IMR-90 (cell line): ENCODE measurements around the gene TMEM38A. TPM values are rescaled to one million over a fixed set of nuclear protein-coding genes. Genes with fewer than 3 reads are reported as not detected.
"Not testable (repeated sequence)": the region's sequence is repeated elsewhere in the genome, so short reads cannot be mapped to it uniquely, and the experiment has no call there.

Experiments
- ATAC-seq: fragments of 200-7000 bp; cut with Tn5 transposase; 2 replicates; pipeline ENCODE4 v1.9.1; 2020; ENCODE audit warnings: low read depth, mild to moderate bottlenecking, moderate library complexity
- BruUV-seq: library from RNA; stranded (reverse); fragments of 400-500 nt; replicated peaks from 2 replicates; lab custom pipeline; 2021; lab: Mats Ljungman, UMichigan
- CTCF ChIA-PET: fragments of 300-600 bp; formaldehyde crosslinking; extraction: SDS; loops from one replicate; lab custom pipeline; 2021; ENCODE audit warnings: antibody characterized with exemption; lab: Yijun Ruan, JAX
- POLR2A ChIA-PET: fragments of 300-600 bp; sonication (Branson Sonifier 250); formaldehyde crosslinking; loops from one replicate; lab custom pipeline; 2022; ENCODE audit warnings: antibody characterized with exemption; ENCODE audit not compliant: unreplicated experiment; lab: Charles Lee
- DNase-seq: peaks from one replicate; pipeline ENCODE4 v3.0.0; 2013
- H2AFZ ChIP-seq: replicated peaks from 2 replicates; pipeline ENCODE3; 2013; ENCODE audit warnings: low read length, mild to moderate bottlenecking; ENCODE audit not compliant: poor library complexity
- H2AK5ac ChIP-seq: 2 replicates; pipeline ENCODE4 v1.6.1; 2013; ENCODE audit warnings: low read depth, low read length, inconsistent platforms
- H2AK9ac ChIP-seq: replicated peaks from 2 replicates; pipeline ENCODE3; 2013; ENCODE audit warnings: mild to moderate bottlenecking, low read depth, low read length, moderate library complexity; ENCODE audit not compliant: poor library complexity
- H2BK120ac ChIP-seq: 2 replicates; pipeline ENCODE4 v1.6.1; 2013; ENCODE audit warnings: low read depth, low read length, inconsistent platforms
- H2BK15ac ChIP-seq: 3 replicates; pipeline ENCODE4 v1.6.1; 2013; ENCODE audit warnings: low read depth, low read length, inconsistent platforms
- H2BK20ac ChIP-seq: 2 replicates; pipeline ENCODE4 v1.6.1; 2013; ENCODE audit warnings: low read depth, mild to moderate bottlenecking, inconsistent platforms, low read length, moderate library complexity
- H2BK5ac ChIP-seq: 2 replicates; pipeline ENCODE4 v1.6.1; 2013; ENCODE audit warnings: mild to moderate bottlenecking, low read depth, low read length, inconsistent platforms; ENCODE audit not compliant: poor library complexity, severe bottlenecking
- H3K14ac ChIP-seq: replicated peaks from 2 replicates; pipeline ENCODE4 v1.6.1; 2013; ENCODE audit warnings: low read depth, low read length, inconsistent platforms
- H3K18ac ChIP-seq: 2 replicates; pipeline ENCODE4 v1.6.1; 2013; ENCODE audit warnings: low read depth, low read length, control low read depth
- H3K23ac ChIP-seq: 2 replicates; pipeline ENCODE4 v1.6.1; 2013; ENCODE audit warnings: low read depth, low read length, inconsistent platforms
- H3K27ac ChIP-seq: 2 replicates; pipeline ENCODE4 v1.5.1; 2013; ENCODE audit warnings: mild to moderate bottlenecking, control low read depth, low read length; ENCODE audit not compliant: insufficient read depth
- H3K27me3 ChIP-seq: 2 replicates; pipeline ENCODE4 v1.6.1; 2013; ENCODE audit warnings: low read length; ENCODE audit not compliant: control insufficient read depth, insufficient read depth
- H3K36me3 ChIP-seq: 2 replicates; pipeline ENCODE4 v1.6.1; 2013; ENCODE audit warnings: low read length, mixed read lengths; ENCODE audit not compliant: control insufficient read depth, insufficient read depth
- H3K4ac ChIP-seq: 2 replicates; pipeline ENCODE4 v1.6.1; 2013; ENCODE audit warnings: low read depth, low read length, inconsistent platforms
- H3K4me1 ChIP-seq: 2 replicates; pipeline ENCODE4 v1.6.1; 2013; ENCODE audit warnings: low read length, mixed read lengths; ENCODE audit not compliant: control insufficient read depth, insufficient read depth
- H3K4me2 ChIP-seq: 2 replicates; pipeline ENCODE4 v1.6.1; 2013; ENCODE audit warnings: low read depth, mild to moderate bottlenecking, control low read depth, low read length, moderate library complexity
- H3K4me3 ChIP-seq: 2 replicates; pipeline ENCODE4 v1.5.1; 2013; ENCODE audit warnings: low read depth, mild to moderate bottlenecking, control low read depth, low read length, moderate library complexity; ENCODE audit not compliant: insufficient read depth
- H3K56ac ChIP-seq: 2 replicates; pipeline ENCODE4 v1.6.1; 2013; ENCODE audit warnings: low read length, inconsistent platforms; ENCODE audit not compliant: insufficient read depth; ENCODE audit errors: extremely low read depth
- H3K79me1 ChIP-seq, 2 experiments: 2 replicates each; pipeline ENCODE4 v1.6.1; 2013; ENCODE audit warnings: low read length in 2 of 2, inconsistent platforms in 1 of 2, low read depth in 1 of 2
- H3K9ac ChIP-seq: 2 replicates; pipeline ENCODE4 v1.6.1; 2013; ENCODE audit warnings: low read depth, low read length, control low read depth
- H3K9me1 ChIP-seq: 2 replicates; pipeline ENCODE4 v1.6.1; 2013; ENCODE audit warnings: low read length, inconsistent platforms; ENCODE audit not compliant: insufficient read depth
- H3K9me3 ChIP-seq: 2 replicates; pipeline ENCODE4 v1.6.1; 2013; ENCODE audit warnings: low read length; ENCODE audit not compliant: control insufficient read depth, insufficient read depth
- H4K20me1 ChIP-seq: 2 replicates; pipeline ENCODE4 v1.6.1; 2013; ENCODE audit warnings: low read length, inconsistent platforms; ENCODE audit not compliant: insufficient read depth
- H4K5ac ChIP-seq: 2 replicates; pipeline ENCODE4 v1.6.1; 2013; ENCODE audit warnings: mild to moderate bottlenecking, low read depth, low read length, control low read depth
- H4K8ac ChIP-seq, 2 experiments: 2 replicates each; pipeline ENCODE4 v1.6.1; 2013; ENCODE audit warnings: low read depth in 2 of 2, low read length in 2 of 2, control low read depth in 1 of 2, inconsistent platforms in 1 of 2
- H4K91ac ChIP-seq: 2 replicates; pipeline ENCODE4 v1.6.1; 2013; ENCODE audit warnings: low read depth, low read length, inconsistent platforms; ENCODE audit not compliant: insufficient read depth
- CTCF ChIP-seq: conservative IDR thresholded peaks from 2 replicates; pipeline ENCODE4 v1.5.1; 2012; ENCODE audit warnings: mild to moderate bottlenecking, low read depth, low read length, improper control_type of control experiment
- MAFK ChIP-seq: IDR thresholded peaks from 2 replicates; pipeline ENCODE4 v1.6.1; 2012; ENCODE audit warnings: low read depth, low read length, improper control_type of control experiment
- MXI1 ChIP-seq: IDR thresholded peaks from 2 replicates; pipeline ENCODE4 v1.6.1; 2012; ENCODE audit warnings: low read depth, mild to moderate bottlenecking, low read length, moderate library complexity, borderline replicate concordance
- NFE2L2 ChIP-seq: fragments of 150-350 bp; IDR thresholded peaks from 2 replicates; pipeline ENCODE4 v1.6.1; 2016; ENCODE audit warnings: low read depth, mild to moderate bottlenecking, low read length
- POLR2A ChIP-seq: IDR thresholded peaks from 2 replicates; pipeline ENCODE4 v1.6.1; 2012; ENCODE audit warnings: mild to moderate bottlenecking, low read depth, low read length
- WGBS, 2 experiments: methylation state at CpG; one replicate each; pipeline versions ENCODE4 v1.1.5 to v1.1.7; 2013; ENCODE audit warnings: missing lambda C conversion rate in 2 of 2; ENCODE audit not compliant: insufficient read length in 1 of 2; ENCODE audit errors: extremely low coverage in 2 of 2; 5-methylcytosine and 5-hydroxymethylcytosine counted together
- dilution Hi-C: fragments of 300-500 bp; cut with HindIII; formaldehyde crosslinking; loops from one replicate; pipeline ENCODE4 v1.14.3; 2018; ENCODE audit warnings: low sequenced_read_pairs; ENCODE audit not compliant: unreplicated experiment
- in situ Hi-C: fragments of 300-500 bp; cut with MboI; formaldehyde crosslinking; loops from 3 replicates; pipeline ENCODE4 v1.14.3; 2019; ENCODE audit warnings: low sequenced_read_pairs, inconsistent platforms, mixed read lengths
- intact Hi-C: fragments of 100-400 bp; cut with micrococcal nuclease; formaldehyde crosslinking; loops from 2 replicates; pipeline ENCODE4 v1.10.0; 2022
- polyA plus RNA-seq, 3 experiments: library from polyadenylated mRNA; depleted of rRNA; stranded (reverse); fragments of >200 nt; gene quantifications; 2 replicates each; pipeline ENCODE4 v1.2.3, GENCODE V29; 2012; ENCODE audit warnings: low replicate concordance in 1 of 3
- total RNA-seq: library from RNA; depleted of rRNA; stranded (reverse); fragments of >200 nt; gene quantifications from 2 replicates; pipeline ENCODE4 v1.2.3, GENCODE V29; 2012

The TMEM38A gene
- total and polyA plus RNA-seq, 2 of the 4 experiments (the other 2 are of a cell fraction), result 1.3 to 2.0 TPM

GRCh38 chr19:16668176-16668575 is 7.2 kb downstream of the TMEM38A start (continued):
- TF ChIP-seq CTCF (no peak), MAFK (no peak), MXI1 (no peak), NFE2L2 (no peak), POLR2A (no peak)

GRCh38 chr19:16668702-16669101 is 7.8 kb downstream of the TMEM38A start:
- H3K4ac ChIP-seq, H4K20me1 ChIP-seq, H3K14ac ChIP-seq, ATAC-seq, DNase-seq, H3K23ac ChIP-seq, H3K56ac ChIP-seq, H3K79me1 ChIP-seq, H2BK120ac ChIP-seq, dilution Hi-C loops, H2AK9ac ChIP-seq, H3K9ac ChIP-seq, POLR2A ChIA-PET, BruUV-seq, H2BK20ac ChIP-seq, H3K9me1 ChIP-seq, H2AK5ac ChIP-seq, H3K18ac ChIP-seq, H3K27ac ChIP-seq, H3K36me3 ChIP-seq, in situ Hi-C loops, H3K4me3 ChIP-seq, H2BK5ac ChIP-seq, H4K91ac ChIP-seq, intact Hi-C loops, H3K4me1 ChIP-seq, H2BK15ac ChIP-seq, H3K4me2 ChIP-seq, H2AFZ ChIP-seq, H3K9me3 ChIP-seq, H4K8ac ChIP-seq, H4K5ac ChIP-seq, H3K27me3 ChIP-seq, CTCF ChIA-PET: not testable (repeated sequence)
- no CpG with 5 or more reads among the region's 4 CpGs for WGBS, 2 experiments
